ENCODE measurements around the gene CCIN.
"Not testable (repeated sequence)": the region's sequence is repeated elsewhere in the genome, so short reads cannot be mapped to it uniquely, and the experiment has no call there.

The CCIN gene

DNA sequence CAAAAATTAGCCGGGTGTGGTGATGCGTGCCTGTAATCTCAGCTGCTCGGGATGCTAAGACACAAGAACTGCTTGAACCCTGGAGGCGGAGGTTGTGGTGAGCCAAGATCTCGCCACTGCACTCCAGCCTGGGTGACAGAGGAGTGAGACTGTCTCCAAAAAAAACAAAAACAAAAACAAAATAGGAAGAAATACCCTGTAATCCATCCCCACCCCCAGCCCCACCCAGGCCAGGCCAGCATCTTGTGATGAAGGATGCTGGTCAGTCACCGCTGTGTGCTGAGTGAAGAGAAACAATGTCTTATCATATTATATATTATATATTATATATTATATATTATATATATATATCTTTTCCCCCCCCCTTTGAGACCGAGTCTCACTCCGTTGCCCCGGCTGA lies 15.4 kb upstream of the CCIN start:
- TF ChIP-seq, protein P1, sequence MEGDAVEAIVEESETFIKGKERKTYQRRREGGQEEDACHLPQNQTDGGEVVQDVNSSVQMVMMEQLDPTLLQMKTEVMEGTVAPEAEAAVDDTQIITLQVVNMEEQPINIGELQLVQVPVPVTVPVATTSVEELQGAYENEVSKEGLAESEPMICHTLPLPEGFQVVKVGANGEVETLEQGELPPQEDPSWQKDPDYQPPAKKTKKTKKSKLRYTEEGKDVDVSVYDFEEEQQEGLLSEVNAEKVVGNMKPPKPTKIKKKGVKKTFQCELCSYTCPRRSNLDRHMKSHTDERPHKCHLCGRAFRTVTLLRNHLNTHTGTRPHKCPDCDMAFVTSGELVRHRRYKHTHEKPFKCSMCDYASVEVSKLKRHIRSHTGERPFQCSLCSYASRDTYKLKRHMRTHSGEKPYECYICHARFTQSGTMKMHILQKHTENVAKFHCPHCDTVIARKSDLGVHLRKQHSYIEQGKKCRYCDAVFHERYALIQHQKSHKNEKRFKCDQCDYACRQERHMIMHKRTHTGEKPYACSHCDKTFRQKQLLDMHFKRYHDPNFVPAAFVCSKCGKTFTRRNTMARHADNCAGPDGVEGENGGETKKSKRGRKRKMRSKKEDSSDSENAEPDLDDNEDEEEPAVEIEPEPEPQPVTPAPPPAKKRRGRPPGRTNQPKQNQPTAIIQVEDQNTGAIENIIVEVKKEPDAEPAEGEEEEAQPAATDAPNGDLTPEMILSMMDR (IDR thresholded peaks at IDR 0.05; ENCODE audit: low read depth, low read length), result no peak
- no peak for DNase-seq (ENCODE audit: extremely low read depth, low read depth)

DNA sequence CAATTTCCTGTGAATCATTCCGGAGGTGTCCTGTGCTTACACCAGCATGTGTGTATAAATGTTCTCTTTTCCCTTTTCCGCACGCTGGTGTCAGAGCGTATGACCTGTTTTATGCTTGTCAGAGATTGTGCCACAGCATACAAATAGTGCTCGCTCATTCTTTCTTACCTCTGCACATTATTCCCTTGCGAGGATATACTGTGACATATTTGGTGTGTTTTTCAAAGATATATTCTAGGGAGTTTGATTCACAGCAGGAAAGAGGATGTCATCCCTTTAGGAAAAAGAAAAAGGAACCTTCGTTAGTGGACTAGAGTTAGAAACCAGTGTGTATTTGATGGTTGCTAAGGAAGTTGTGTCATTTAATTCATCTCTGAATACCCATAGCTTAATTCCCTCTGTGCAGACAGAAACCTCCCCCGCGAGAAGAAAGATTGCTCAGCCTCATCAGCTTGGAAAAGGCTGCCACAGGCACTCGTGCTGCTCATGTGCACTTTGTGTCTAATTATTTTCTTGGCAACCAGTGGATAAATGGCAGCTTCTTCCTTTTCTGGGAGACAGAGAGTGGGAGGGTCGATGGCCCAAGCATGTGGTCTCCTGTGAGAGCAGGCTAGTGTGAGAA lies 14.7 kb upstream of the CCIN start:
- DNase-seq (ENCODE audit: extremely low read depth, low read depth), result no peak
- TF ChIP-seq, protein P1 (IDR thresholded peaks at IDR 0.05; ENCODE audit: low read depth, low read length), result no peak

DNA sequence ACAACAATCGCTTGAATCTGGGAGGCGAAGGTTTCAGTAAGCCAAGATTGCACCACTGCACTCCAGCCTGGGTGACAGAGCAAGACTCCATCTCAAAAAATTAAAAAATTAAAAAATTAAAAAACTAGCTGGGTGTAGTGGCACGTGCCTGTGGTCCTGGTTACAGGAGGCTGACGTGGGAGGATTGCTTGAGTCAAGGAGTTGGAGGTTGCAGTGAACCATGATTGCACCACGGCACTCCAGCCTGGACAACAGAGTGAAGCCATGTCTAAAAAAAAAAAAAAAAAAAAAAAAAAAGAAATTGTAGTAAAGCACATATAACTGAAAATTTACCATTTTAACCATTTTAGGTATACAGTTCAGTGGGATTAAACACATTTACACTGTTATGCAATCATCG lies 13.1 kb upstream of the CCIN start:
- no peak for DNase-seq (ENCODE audit: extremely low read depth, low read depth)
- TF ChIP-seq, protein P1 (IDR thresholded peaks at IDR 0.05; ENCODE audit: low read depth, low read length), result no peak

DNA sequence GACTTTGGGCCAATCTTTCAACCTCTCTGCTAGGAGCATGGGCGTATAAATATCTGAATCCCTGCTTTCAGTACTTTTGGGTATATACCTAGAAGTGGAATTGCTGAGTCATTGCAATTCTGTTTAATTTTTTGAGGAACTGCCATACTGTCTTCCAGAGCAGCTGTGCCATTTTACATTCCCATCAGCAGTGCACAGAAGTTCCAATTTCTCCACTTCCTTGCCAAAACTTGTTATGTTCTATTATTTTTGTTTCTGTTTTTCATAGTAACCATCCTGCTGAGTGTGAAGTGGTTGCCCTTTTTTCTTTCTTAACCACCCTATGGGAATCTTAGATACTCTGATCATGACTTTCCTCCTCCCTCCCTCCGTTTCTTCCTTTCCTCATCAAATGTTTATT lies 11.1 kb upstream of the CCIN start:
- no peak for DNase-seq (ENCODE audit: extremely low read depth, low read depth)
- TF ChIP-seq, protein P1 (IDR thresholded peaks at IDR 0.05; ENCODE audit: low read depth, low read length), result no peak

DNA sequence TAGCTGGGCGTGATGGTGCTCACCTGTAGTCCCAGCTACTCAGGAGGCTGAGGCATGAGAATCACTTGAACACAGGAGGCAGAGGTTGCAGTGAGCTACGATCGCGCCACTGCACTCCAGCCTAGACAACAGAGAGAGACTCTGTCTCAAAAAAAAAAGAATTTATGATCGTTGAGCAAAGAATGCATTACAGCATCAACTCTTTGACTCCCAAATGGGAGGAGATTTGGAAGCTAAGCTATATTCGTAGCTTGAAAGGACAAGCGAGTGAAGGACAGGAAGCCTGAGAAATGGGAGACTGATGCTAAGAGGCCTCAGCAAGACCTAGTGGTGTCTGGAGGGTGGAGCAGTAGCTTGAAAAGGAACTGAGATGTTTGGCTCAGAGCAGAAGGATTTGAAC lies 10.3 kb upstream of the CCIN start:
- no peak for DNase-seq (ENCODE audit: extremely low read depth, low read depth)
- TF ChIP-seq, protein P1 (IDR thresholded peaks at IDR 0.05; ENCODE audit: low read depth, low read length), result no peak

DNA sequence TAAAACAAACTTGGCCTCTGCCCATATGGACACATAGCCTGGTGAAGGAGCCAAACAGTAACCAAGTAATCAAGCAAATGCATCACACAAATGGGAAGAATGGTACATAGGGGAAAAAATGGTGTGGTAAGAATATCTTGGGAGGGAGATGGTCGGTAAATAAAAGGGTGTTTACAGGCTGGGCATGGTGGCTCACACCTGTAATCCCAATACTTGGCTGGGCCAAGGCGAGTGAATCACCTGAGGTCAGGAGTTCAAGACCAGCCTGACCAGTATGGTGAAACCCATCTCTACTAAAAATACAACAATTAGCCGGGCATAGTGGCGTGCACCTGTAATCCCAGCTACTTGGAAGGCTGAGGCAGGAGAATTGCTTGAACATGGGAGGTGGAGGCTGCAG lies 9.7 kb upstream of the CCIN start:
- not testable (repeated sequence) for DNase-seq (ENCODE audit: extremely low read depth, low read depth)

DNA sequence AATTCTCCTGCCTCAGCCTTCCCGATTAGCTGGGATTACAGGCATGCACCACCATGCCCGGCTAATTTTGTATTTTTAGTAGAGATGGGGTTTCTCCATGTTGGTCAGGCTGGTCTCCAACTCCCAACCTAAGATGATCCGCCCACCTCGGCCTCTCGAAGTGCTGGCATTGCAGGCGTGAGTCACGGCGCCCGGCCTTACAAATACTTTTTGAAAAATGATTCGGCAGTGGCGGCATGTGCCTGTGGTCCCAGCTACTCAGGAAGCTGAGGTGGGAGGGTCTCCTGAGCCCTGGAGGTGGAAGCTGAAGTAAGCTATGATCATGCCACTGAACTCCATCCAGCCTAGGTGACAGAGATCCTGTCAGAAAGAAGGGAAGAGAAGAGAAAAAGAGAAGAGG lies 9.1 kb upstream of the CCIN start:
- not testable (repeated sequence) for DNase-seq (ENCODE audit: extremely low read depth, low read depth)

DNA sequence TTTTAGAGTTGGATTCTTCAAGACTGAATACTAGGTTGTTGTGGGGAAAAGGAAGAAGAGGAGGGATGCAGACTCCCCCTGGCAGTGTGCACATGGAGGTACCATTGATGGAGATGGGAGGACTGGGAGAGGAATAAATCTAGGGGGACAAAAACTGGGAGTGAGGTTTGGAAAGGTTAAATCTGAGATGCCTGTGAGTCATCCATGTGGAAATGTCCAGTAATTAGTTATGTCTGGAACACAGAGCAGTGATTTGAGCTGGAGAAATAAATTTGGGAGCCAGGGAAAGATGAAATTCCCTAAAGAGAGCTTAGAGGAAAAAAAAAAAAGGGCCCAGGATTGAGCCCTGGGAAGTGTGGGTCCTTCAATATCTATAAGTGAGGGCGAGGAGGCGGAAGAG lies 8.0 kb upstream of the CCIN start:
- TF ChIP-seq, protein P1 (IDR thresholded peaks at IDR 0.05; ENCODE audit: low read depth, low read length), result no peak
- no peak for DNase-seq (ENCODE audit: extremely low read depth, low read depth)
